Measurements from ENCODE around the gene GRAPL.
"Not testable (repeated sequence)": the region's sequence is repeated elsewhere in the genome, so short reads cannot be mapped to it uniquely, and the experiment has no call there.

DNA sequence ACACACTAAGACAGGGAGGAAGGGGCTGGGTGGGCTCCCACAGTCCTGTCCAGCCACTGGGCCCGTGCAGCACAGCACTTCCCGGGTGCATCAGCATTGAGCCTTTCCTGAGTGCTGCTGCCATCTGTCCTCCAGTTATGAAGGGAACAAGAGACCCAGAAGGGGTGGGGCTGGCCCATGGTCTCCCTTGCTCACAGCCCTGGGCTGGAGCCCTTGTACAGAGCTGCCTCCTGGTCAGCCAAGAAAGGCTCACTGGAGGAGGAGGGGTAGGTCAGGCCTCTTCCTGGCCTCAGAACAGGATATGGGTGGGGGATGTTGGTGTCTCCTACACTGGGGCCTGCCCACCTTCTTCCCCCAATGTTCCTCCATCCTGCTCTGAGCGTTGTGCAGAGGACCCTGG lies 76.0 kb downstream of the GRAPL start:
- TF ChIP-seq, protein P1, sequence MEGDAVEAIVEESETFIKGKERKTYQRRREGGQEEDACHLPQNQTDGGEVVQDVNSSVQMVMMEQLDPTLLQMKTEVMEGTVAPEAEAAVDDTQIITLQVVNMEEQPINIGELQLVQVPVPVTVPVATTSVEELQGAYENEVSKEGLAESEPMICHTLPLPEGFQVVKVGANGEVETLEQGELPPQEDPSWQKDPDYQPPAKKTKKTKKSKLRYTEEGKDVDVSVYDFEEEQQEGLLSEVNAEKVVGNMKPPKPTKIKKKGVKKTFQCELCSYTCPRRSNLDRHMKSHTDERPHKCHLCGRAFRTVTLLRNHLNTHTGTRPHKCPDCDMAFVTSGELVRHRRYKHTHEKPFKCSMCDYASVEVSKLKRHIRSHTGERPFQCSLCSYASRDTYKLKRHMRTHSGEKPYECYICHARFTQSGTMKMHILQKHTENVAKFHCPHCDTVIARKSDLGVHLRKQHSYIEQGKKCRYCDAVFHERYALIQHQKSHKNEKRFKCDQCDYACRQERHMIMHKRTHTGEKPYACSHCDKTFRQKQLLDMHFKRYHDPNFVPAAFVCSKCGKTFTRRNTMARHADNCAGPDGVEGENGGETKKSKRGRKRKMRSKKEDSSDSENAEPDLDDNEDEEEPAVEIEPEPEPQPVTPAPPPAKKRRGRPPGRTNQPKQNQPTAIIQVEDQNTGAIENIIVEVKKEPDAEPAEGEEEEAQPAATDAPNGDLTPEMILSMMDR (IDR thresholded peaks at IDR 0.05), result not testable (repeated sequence)
- not testable (repeated sequence) for TF ChIP-seq POLR2A, EP300 (IDR thresholded peaks at IDR 0.05)
